8988T (cell line): ENCODE results near the gene VWC2L.

ENCODE experiments used
- DNase-seq: peaks from one replicate; pipeline ENCODE4 v3.0.0; 2011

The VWC2L gene

GRCh38 chr2:214410918-214411554 lies at the start of gene VWC2L:
Gene VWC2L (plus strand): TSS chr2:214411054. CDS start chr2:214414194, 3,140 bp downstream.
- DNase-seq = no peak

GRCh38 chr2:214361116-214361515 lies 49.7 kb upstream of the VWC2L start:
- DNase-seq = no peak

- DNase-seq = no peak
These were observed 45.3 kb upstream of the VWC2L start for GRCh38 chr2:214365549-214365948.

GRCh38 chr2:214367171-214367570 lies 43.7 kb upstream of the VWC2L start:
- DNase-seq = no peak

- no peak for DNase-seq
These were observed 34.1 kb upstream of the VWC2L start for GRCh38 chr2:214376618-214377285.

GRCh38 chr2:214377286-214377624 lies 33.6 kb upstream of the VWC2L start:
- no peak for DNase-seq

- DNase-seq = no peak
These were observed 32.3 kb upstream of the VWC2L start for GRCh38 chr2:214378455-214379103.

- DNase-seq = no peak
These were observed 31.6 kb upstream of the VWC2L start for GRCh38 chr2:214379227-214379626.

GRCh38 chr2:214380681-214381080 lies 30.2 kb upstream of the VWC2L start:
- no peak for DNase-seq

GRCh38 chr2:214382229-214382628 lies 28.6 kb upstream of the VWC2L start:
- DNase-seq = no peak

- DNase-seq = no peak
These were observed 24.1 kb upstream of the VWC2L start for GRCh38 chr2:214386720-214387119.

- DNase-seq = no peak
These were observed 21.5 kb upstream of the VWC2L start for GRCh38 chr2:214389334-214389733.

GRCh38 chr2:214393796-214394195 lies 17.1 kb upstream of the VWC2L start:
- no peak for DNase-seq

GRCh38 chr2:214395040-214395439 lies 15.8 kb upstream of the VWC2L start:
- no peak for DNase-seq

- DNase-seq = no peak
These were observed 9.3 kb upstream of the VWC2L start for GRCh38 chr2:214401580-214401979.

- DNase-seq = no peak
These were observed 602 bp upstream of the VWC2L start for GRCh38 chr2:214410128-214410775.

GRCh38 chr2:214412679-214413078 lies 1.8 kb downstream of the VWC2L start:
- no peak for DNase-seq

GRCh38 chr2:214436470-214436869 lies 25.6 kb downstream of the VWC2L start:
- no peak for DNase-seq

GRCh38 chr2:214450118-214450894 lies 39.5 kb downstream of the VWC2L start:
- DNase-seq = no peak

GRCh38 chr2:214451516-214452275 lies 40.8 kb downstream of the VWC2L start:
- no peak for DNase-seq

GRCh38 chr2:214465363-214466146 lies 54.7 kb downstream of the VWC2L start:
- no peak for DNase-seq
